H9 (cell line): ENCODE results near the gene JMJD8. TPM values are rescaled to one million over a fixed set of nuclear protein-coding genes. Genes with fewer than 3 reads are reported as not detected.
A peak's percentile ranks its signal among the peaks of the same experiment; 100 is the strongest.

Source experiments
- DNase-seq: peaks from one replicate; pipeline ENCODE4 v3.0.0-alpha.2; 2017
- H2AFZ ChIP-seq: one replicate; pipeline ENCODE4 v1.6.1; 2013; ENCODE audit warnings: mild to moderate bottlenecking, low read length, control low read depth, moderate library complexity
- H2AK5ac ChIP-seq: 2 replicates; pipeline ENCODE4 v1.6.1; 2013; ENCODE audit warnings: low read length, control low read depth, mixed read lengths; ENCODE audit not compliant: insufficient read length
- H2BK120ac ChIP-seq: one replicate; pipeline ENCODE4 v1.6.1; 2013; ENCODE audit warnings: low read depth, mild to moderate bottlenecking, low read length, control low read depth, inconsistent platforms; ENCODE audit not compliant: poor library complexity, severe bottlenecking
- H2BK12ac ChIP-seq: 2 replicates; pipeline ENCODE4 v1.6.1; 2013; ENCODE audit warnings: low read length, control low read depth, mixed read lengths, low read depth; ENCODE audit not compliant: insufficient read length
- H2BK15ac ChIP-seq: 2 replicates; pipeline ENCODE4 v1.6.1; 2013; ENCODE audit warnings: low read depth, low read length, control low read depth
- H2BK20ac ChIP-seq: one replicate; pipeline ENCODE4 v1.6.1; 2013; ENCODE audit warnings: low read depth, mild to moderate bottlenecking, low read length, control low read depth, inconsistent platforms; ENCODE audit not compliant: poor library complexity, severe bottlenecking
- H2BK5ac ChIP-seq: 2 replicates; pipeline ENCODE4 v1.6.1; 2013; ENCODE audit warnings: low read length, control low read depth, mixed read lengths; ENCODE audit not compliant: insufficient read length
- H3K14ac ChIP-seq: 2 replicates; pipeline ENCODE4 v1.6.1; 2013; ENCODE audit warnings: low read length, control low read depth; ENCODE audit not compliant: insufficient read depth
- H3K18ac ChIP-seq: 2 replicates; pipeline ENCODE4 v1.6.1; 2013; ENCODE audit warnings: low read depth, mild to moderate bottlenecking, mixed read lengths, low read length, control low read depth; ENCODE audit not compliant: insufficient read length
- H3K23ac ChIP-seq: 2 replicates; pipeline ENCODE4 v1.6.1; 2013; ENCODE audit warnings: low read length, control low read depth, mixed read lengths, low read depth; ENCODE audit not compliant: insufficient read length
- H3K23me2 ChIP-seq: 2 replicates; pipeline ENCODE4 v1.6.1; 2013; ENCODE audit warnings: low read depth, mild to moderate bottlenecking, mixed read lengths, low read length, control low read depth; ENCODE audit not compliant: insufficient read length, poor library complexity, severe bottlenecking
- H3K27ac ChIP-seq: 2 replicates; pipeline ENCODE4 v1.5.1; 2013; ENCODE audit warnings: low read length, control low read depth, mixed read lengths, low read depth; ENCODE audit not compliant: insufficient read length
- H3K27me3 ChIP-seq: 2 replicates; pipeline ENCODE4 v1.6.1; 2013; ENCODE audit warnings: low read length, control low read depth, inconsistent platforms; ENCODE audit not compliant: insufficient read depth
- H3K4ac ChIP-seq: 2 replicates; pipeline ENCODE4 v1.6.1; 2013; ENCODE audit warnings: low read depth, mild to moderate bottlenecking, control low read depth, inconsistent platforms, low read length, moderate library complexity
- H3K4me1 ChIP-seq: 2 replicates; pipeline ENCODE4 v1.6.1; 2013; ENCODE audit warnings: low read length, control low read depth, inconsistent platforms; ENCODE audit not compliant: insufficient read depth
- H3K4me2 ChIP-seq: 2 replicates; pipeline ENCODE4 v1.6.1; 2013; ENCODE audit warnings: low read length, control low read depth, mixed read lengths; ENCODE audit not compliant: insufficient read length, insufficient read depth
- H3K56ac ChIP-seq: 2 replicates; pipeline ENCODE4 v1.6.1; 2013; ENCODE audit warnings: low read depth, mild to moderate bottlenecking, mixed read lengths, low read length, control low read depth; ENCODE audit not compliant: insufficient read length
- H3K79me1 ChIP-seq: 2 replicates; pipeline ENCODE4 v1.6.1; 2013; ENCODE audit warnings: low read depth, mild to moderate bottlenecking, moderate library complexity, low read length, control low read depth, inconsistent platforms; ENCODE audit not compliant: insufficient read depth, poor library complexity, severe bottlenecking
- H3K79me2 ChIP-seq: 2 replicates; pipeline ENCODE4 v1.6.1; 2013; ENCODE audit warnings: low read length, control low read depth, inconsistent platforms; ENCODE audit not compliant: insufficient read depth
- H3K9ac ChIP-seq: 2 replicates; pipeline ENCODE4 v1.6.1; 2013; ENCODE audit warnings: low read length, control low read depth, mixed read lengths; ENCODE audit not compliant: insufficient read length; ENCODE audit errors: extremely low read depth
- H3K9me3 ChIP-seq: one replicate; pipeline ENCODE4 v1.6.1; 2013; ENCODE audit warnings: low read depth, low read length, inconsistent platforms; ENCODE audit not compliant: control insufficient read depth
- H3T11ph ChIP-seq: one replicate; pipeline ENCODE4 v1.6.1; 2013; ENCODE audit warnings: mild to moderate bottlenecking, low read length, control low read depth, inconsistent platforms
- H4K20me1 ChIP-seq: one replicate; pipeline ENCODE4 v1.6.1; 2013; ENCODE audit not compliant: control insufficient read depth, insufficient read length, insufficient read depth
- H4K5ac ChIP-seq: 2 replicates; pipeline ENCODE4 v1.6.1; 2013; ENCODE audit warnings: low read depth, mild to moderate bottlenecking, mixed read lengths, low read length, control low read depth; ENCODE audit not compliant: insufficient read length
- H4K8ac ChIP-seq: replicated peaks from 2 replicates; pipeline ENCODE4 v1.6.1; 2013; ENCODE audit warnings: low read length, control low read depth, mixed read lengths, low read depth; ENCODE audit not compliant: insufficient read length
- H4K91ac ChIP-seq: 2 replicates; pipeline ENCODE4 v1.6.1; 2013; ENCODE audit warnings: low read depth, mild to moderate bottlenecking, moderate library complexity, mixed read lengths, low read length, control low read depth; ENCODE audit not compliant: insufficient read length
- H3K27ac Mint-ChIP-seq, 3 experiments: 2 replicates in 2 of 3; 3 replicates in 1 of 3; pipeline ENCODE4 v1.8.0; 2020 to 2021; ENCODE audit warnings: mixed read lengths in 3 of 3, mild to moderate bottlenecking in 1 of 3, moderate library complexity in 1 of 3
- H3K27me3 Mint-ChIP-seq: 2 replicates; pipeline ENCODE4 v1.8.0; 2021; ENCODE audit warnings: low read depth, mild to moderate bottlenecking, moderate library complexity, mixed read lengths
- H3K36me3 Mint-ChIP-seq, 3 experiments: 2 replicates in 2 of 3; 3 replicates in 1 of 3; pipeline ENCODE4 v1.8.0; 2020 to 2021; ENCODE audit warnings: low read depth in 3 of 3, mixed read lengths in 3 of 3; ENCODE audit not compliant: insufficient read depth in 1 of 3
- H3K4me1 Mint-ChIP-seq, 2 experiments: 2 replicates each; pipeline ENCODE4 v1.8.0; 2020; ENCODE audit warnings: mixed read lengths in 2 of 2
- H3K4me3 Mint-ChIP-seq, 2 experiments: 2 replicates in 1 of 2; 3 replicates in 1 of 2; pipeline ENCODE4 v1.8.0; 2020 to 2021; ENCODE audit warnings: mild to moderate bottlenecking in 2 of 2, mixed read lengths in 2 of 2, moderate library complexity in 1 of 2
- H3K9me3 Mint-ChIP-seq, 2 experiments: 2 replicates in 1 of 2; 3 replicates in 1 of 2; pipeline ENCODE4 v1.8.0; 2020; ENCODE audit warnings: mild to moderate bottlenecking in 2 of 2, mixed read lengths in 2 of 2, moderate library complexity in 1 of 2
- WGBS: extraction: QIAGEN DNeasy Blood & Tissue Kit; methylation state at CpG from one replicate; pipeline ENCODE4 v1.1.7; 2013; ENCODE audit warnings: missing lambda C conversion rate, low lambda C conversion rate, mixed read lengths; ENCODE audit not compliant: insufficient read length; ENCODE audit errors: extremely low coverage; 5-methylcytosine and 5-hydroxymethylcytosine counted together
- total RNA-seq: library from RNA; stranded (reverse); gene quantifications from 2 replicates; pipeline ENCODE4 v1.2.1, GENCODE V29; 2021
- TF ChIP-seq, protein P1 (sequence below): fragments of 200-600 bp; sonication (generic); conservative IDR thresholded peaks from 3 replicates; pipeline ENCODE4 v1.8.0; 2021; ENCODE audit warnings: antibody characterized with exemption, mild to moderate bottlenecking

Gene JMJD8
- total RNA-seq, 1 experiment from 2014 or later: 52.7 TPM

DNA sequence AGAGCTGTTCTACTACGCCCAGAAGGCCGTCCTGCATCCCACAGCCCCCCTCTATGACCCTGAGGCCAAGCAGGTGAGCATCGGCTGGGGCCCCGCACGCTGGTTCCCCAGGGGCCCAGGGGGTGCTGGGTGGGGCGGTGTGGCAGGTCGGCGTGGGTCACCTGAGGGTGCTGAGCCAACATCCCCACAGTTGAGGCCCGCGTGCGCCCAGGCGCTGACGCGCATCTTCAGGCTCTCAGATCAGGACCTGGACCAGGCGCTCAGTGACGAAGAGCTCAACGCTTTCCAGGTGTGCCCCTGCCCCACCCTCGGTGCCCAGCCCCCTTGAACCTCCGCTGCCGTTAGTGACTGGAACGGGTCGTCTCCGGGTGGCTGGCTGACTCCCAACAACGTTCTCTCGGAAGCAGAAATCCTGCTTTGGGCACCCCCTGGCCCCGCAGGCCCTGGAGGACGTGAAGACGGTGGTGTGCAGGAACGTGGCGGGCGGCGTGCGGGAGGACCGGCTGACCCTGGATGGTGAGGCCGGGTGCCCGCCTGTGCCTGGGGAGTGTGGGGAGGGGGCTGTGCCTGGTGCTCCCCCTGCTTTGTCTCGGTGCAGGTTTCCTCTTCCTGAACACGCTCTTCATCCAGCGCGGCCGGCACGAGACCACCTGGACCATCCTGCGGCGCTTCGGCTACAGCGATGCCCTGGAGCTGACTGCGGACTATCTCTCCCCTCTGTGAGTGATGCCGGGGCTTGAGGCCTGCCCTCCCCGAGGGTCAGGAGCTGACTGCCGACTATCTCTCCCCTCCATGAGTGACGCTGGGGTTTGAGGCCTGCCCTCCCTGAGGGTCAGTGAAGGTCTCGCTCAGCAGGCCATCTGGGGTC, 13.4 kb downstream of the JMJD8 start:
- no peak overlapping the region for H3K9ac ChIP-seq
- H3K23me2 ChIP-seq: peaks cover 6% of the 10 kb centered on the region
- no peak for DNase-seq
- H2BK5ac ChIP-seq: no peak overlapping the region
- Mint-ChIP-seq H3K36me3 (peaks cover 11 to 27% (median 27%) of the 10 kb centered on the region in 3 experiments; a peak in 6 of 7 replicates), H3K27ac (no peak overlapping the region), H3K9me3 (no peaks in the 10 kb centered on the region), H3K27me3 (peaks cover 3% of the 10 kb centered on the region; the same call in 1 of the 2 replicates), H3K4me1 (peaks cover 9% of the 10 kb centered on the region in 2 experiments), H3K4me3 (peak overlapping the region; percentile 37 to 65; a peak in 3 of 5 replicates)
- no peaks in the 10 kb centered on the region for H3K27me3 ChIP-seq
- H3K4me2 ChIP-seq: no peak overlapping the region
- no peak overlapping the region for H3K4ac ChIP-seq
- H3K9me3 ChIP-seq: no peaks in the 10 kb centered on the region
- H2AFZ ChIP-seq: no peak overlapping the region
- H3T11ph ChIP-seq: no peak overlapping the region
- H2AK5ac ChIP-seq: no peak overlapping the region
- no peaks in the 10 kb centered on the region; the same call in 1 of the 2 replicates for H3K79me2 ChIP-seq
- H3K18ac ChIP-seq: no peak overlapping the region
- no peak overlapping the region for H3K14ac ChIP-seq
- no peak overlapping the region for H3K23ac ChIP-seq
- no peak overlapping the region for H2BK15ac ChIP-seq
- no peak overlapping the region for H2BK12ac ChIP-seq
- TF ChIP-seq, protein P1, sequence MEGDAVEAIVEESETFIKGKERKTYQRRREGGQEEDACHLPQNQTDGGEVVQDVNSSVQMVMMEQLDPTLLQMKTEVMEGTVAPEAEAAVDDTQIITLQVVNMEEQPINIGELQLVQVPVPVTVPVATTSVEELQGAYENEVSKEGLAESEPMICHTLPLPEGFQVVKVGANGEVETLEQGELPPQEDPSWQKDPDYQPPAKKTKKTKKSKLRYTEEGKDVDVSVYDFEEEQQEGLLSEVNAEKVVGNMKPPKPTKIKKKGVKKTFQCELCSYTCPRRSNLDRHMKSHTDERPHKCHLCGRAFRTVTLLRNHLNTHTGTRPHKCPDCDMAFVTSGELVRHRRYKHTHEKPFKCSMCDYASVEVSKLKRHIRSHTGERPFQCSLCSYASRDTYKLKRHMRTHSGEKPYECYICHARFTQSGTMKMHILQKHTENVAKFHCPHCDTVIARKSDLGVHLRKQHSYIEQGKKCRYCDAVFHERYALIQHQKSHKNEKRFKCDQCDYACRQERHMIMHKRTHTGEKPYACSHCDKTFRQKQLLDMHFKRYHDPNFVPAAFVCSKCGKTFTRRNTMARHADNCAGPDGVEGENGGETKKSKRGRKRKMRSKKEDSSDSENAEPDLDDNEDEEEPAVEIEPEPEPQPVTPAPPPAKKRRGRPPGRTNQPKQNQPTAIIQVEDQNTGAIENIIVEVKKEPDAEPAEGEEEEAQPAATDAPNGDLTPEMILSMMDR: no peak
- no peak overlapping the region for H2BK20ac ChIP-seq
- WGBS: no CpG with 5 or more reads among the region's 52 CpGs
- no peak overlapping the region for H3K56ac ChIP-seq
- no peaks in the 10 kb centered on the region for H4K20me1 ChIP-seq
- H4K5ac ChIP-seq: no peak overlapping the region
- H3K79me1 ChIP-seq: no peaks in the 10 kb centered on the region
- H3K27ac ChIP-seq: no peak overlapping the region
- no peak overlapping the region for H2BK120ac ChIP-seq
- no peak overlapping the region for H4K8ac ChIP-seq
- H3K4me1 ChIP-seq: no peaks in the 10 kb centered on the region
- H4K91ac ChIP-seq: no peak overlapping the region
